Mesendoderm (in vitro differentiated cells): Measurements from ENCODE around the gene DESI2.
"Not testable (repeated sequence)": the region's sequence is repeated elsewhere in the genome, so short reads cannot be mapped to it uniquely, and the experiment has no call there.

Experiments
- DNase-seq: peaks from one replicate; pipeline ENCODE4 v3.0.0; 2013
- H2AK5ac ChIP-seq: 2 replicates; pipeline ENCODE4 v1.6.1; 2013; ENCODE audit warnings: low read length, inconsistent platforms
- H2BK120ac ChIP-seq: 2 replicates; pipeline ENCODE4 v1.6.1; 2013; ENCODE audit warnings: low read depth, mild to moderate bottlenecking, low read length, moderate library complexity, mixed read lengths
- H2BK15ac ChIP-seq: replicated peaks from 2 replicates; pipeline ENCODE4 v1.6.1; 2013; ENCODE audit warnings: low read depth, mild to moderate bottlenecking, moderate library complexity
- H2BK5ac ChIP-seq: 2 replicates; pipeline ENCODE4 v1.6.1; 2013; ENCODE audit warnings: low read length, inconsistent platforms
- H3K18ac ChIP-seq: 2 replicates; pipeline ENCODE4 v1.6.1; 2013; ENCODE audit warnings: mild to moderate bottlenecking, low read length, mixed read lengths
- H3K23ac ChIP-seq: one replicate; pipeline ENCODE4 v1.6.1; 2013; ENCODE audit warnings: low read length
- H3K27ac ChIP-seq: 2 replicates; pipeline ENCODE4 v1.5.1; 2013; ENCODE audit warnings: low read depth, mild to moderate bottlenecking, inconsistent platforms, low read length, moderate library complexity
- H3K27me3 ChIP-seq: 2 replicates; pipeline ENCODE4 v1.6.1; 2013; ENCODE audit warnings: low read length, control low read depth, mild to moderate bottlenecking, inconsistent platforms; ENCODE audit not compliant: insufficient read depth, poor library complexity
- H3K36me3 ChIP-seq: 2 replicates; pipeline ENCODE4 v1.6.1; 2013; ENCODE audit warnings: low read length, inconsistent platforms; ENCODE audit not compliant: control insufficient read depth, insufficient read depth
- H3K4ac ChIP-seq: one replicate; pipeline ENCODE4 v1.6.1; 2013; ENCODE audit warnings: low read depth, mild to moderate bottlenecking, low read length, moderate library complexity
- H3K4me1 ChIP-seq: 2 replicates; pipeline ENCODE4 v1.6.1; 2013; ENCODE audit warnings: low read depth, low read length, inconsistent platforms; ENCODE audit not compliant: control insufficient read depth
- H3K4me2 ChIP-seq: 2 replicates; pipeline ENCODE4 v1.6.1; 2013; ENCODE audit warnings: low read length
- H3K4me3 ChIP-seq: 2 replicates; pipeline ENCODE4 v1.5.1; 2013; ENCODE audit warnings: mild to moderate bottlenecking, low read length
- H3K56ac ChIP-seq: one replicate; pipeline ENCODE4 v1.6.1; 2013; ENCODE audit warnings: low read length
- H3K79me1 ChIP-seq: 2 replicates; pipeline ENCODE4 v1.6.1; 2013; ENCODE audit warnings: low read length, inconsistent platforms
- H3K79me2 ChIP-seq: 2 replicates; pipeline ENCODE4 v1.6.1; 2013; ENCODE audit warnings: mild to moderate bottlenecking, low read length; ENCODE audit not compliant: control insufficient read depth, insufficient read depth
- H3K9ac ChIP-seq: 2 replicates; pipeline ENCODE4 v1.6.1; 2013; ENCODE audit warnings: low read length, inconsistent platforms
- H4K5ac ChIP-seq: one replicate; pipeline ENCODE4 v1.6.1; 2013; ENCODE audit warnings: low read length
- H4K8ac ChIP-seq: one replicate; pipeline ENCODE4 v1.6.1; 2013; ENCODE audit warnings: low read depth, mild to moderate bottlenecking, control low read depth, low read length, moderate library complexity
- WGBS: extraction: QIAGEN DNeasy Blood & Tissue Kit; methylation state at CpG from one replicate; pipeline ENCODE4 v1.1.7; 2013; ENCODE audit warnings: low lambda C conversion rate, missing lambda C conversion rate; ENCODE audit not compliant: insufficient coverage; ENCODE audit errors: extremely low coverage; 5-methylcytosine and 5-hydroxymethylcytosine counted together

The DESI2 gene

DNA sequence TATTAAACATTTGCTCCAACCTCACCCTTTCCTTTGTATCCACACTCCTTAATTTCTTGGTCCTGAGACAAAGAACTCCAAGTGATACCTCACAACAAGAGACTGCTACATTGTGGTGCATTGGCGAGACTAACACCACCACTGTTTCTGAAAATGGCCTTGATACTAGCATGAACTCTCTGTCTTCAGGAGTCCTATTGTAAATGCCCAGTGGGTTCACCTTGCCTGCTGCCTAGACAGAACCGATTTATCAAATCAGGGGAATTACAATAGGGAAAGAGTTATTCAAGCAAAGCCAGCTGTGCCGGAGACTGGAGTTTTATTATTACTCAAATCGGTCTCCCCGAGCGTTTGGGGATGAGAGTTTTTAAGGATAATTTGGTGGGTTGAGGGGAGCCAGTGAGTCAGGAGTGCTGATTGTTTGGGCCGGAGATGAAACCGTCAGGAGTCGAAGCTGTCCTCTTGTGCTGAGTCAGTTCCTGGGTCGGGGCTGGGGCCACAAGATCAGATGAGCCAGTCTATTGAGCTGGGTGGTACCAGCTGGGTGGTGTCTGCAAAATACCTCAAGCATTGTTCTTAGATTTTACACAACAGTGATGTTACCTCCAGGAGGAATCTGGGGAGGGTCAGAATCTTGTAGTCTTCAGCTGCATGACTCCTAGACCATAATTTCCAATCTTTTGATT lies 83.1 kb downstream of the DESI2 start:
- Histone ChIP-seq H3K4me2 (no peak overlapping the region), H2BK5ac (peak overlapping the region; percentile 67), H3K27me3 (no peaks in the 10 kb centered on the region), H2AK5ac (no peak overlapping the region), H2BK120ac (no peak overlapping the region), H3K9ac (no peak overlapping the region), H3K4me3 (no peak overlapping the region), H4K5ac (no peak overlapping the region), H3K27ac (no peak overlapping the region), H3K56ac (no peak overlapping the region), H3K18ac (no peak overlapping the region), H3K4ac (no peak overlapping the region), H3K36me3 (no peaks in the 10 kb centered on the region), H4K8ac (no peak overlapping the region), H3K4me1 (no peaks in the 10 kb centered on the region), H3K79me1 (no peaks in the 10 kb centered on the region), H2BK15ac (no peak overlapping the region), H3K23ac (no peak overlapping the region), H3K79me2 (no peaks in the 10 kb centered on the region)
- no peak for DNase-seq
- no CpG with 5 or more reads among the region's 10 CpGs for WGBS

DNA sequence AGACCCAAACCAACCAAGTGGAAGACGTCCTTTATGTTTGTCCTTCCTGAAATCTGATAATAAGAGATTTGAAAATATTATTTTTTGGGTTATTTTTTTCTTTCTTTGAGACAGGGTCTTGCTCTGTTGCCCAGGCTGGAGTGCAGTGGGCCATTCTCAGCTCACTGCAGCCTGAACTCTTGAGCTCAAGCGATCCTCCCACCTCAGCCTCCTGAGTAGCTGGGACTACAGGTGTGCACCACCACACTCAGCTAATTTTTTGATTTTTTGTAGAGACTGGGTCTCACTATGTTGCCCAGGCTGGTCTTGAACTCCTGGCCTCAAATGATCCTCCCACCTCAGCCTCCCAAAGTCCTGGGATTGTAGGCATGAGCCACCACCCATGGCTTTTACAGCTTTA lies 86.2 kb downstream of the DESI2 start:
- not testable (repeated sequence) for H3K56ac ChIP-seq, H2BK120ac ChIP-seq, H3K9ac ChIP-seq, H3K27ac ChIP-seq, H3K27me3 ChIP-seq, H3K79me2 ChIP-seq, H4K8ac ChIP-seq, DNase-seq, H3K23ac ChIP-seq, H3K36me3 ChIP-seq, H3K4me3 ChIP-seq, H3K18ac ChIP-seq, H2BK15ac ChIP-seq, H3K79me1 ChIP-seq, H3K4me1 ChIP-seq, H3K4ac ChIP-seq, H4K5ac ChIP-seq, H3K4me2 ChIP-seq, H2BK5ac ChIP-seq, H2AK5ac ChIP-seq
- WGBS: no CpG with 5 or more reads among the region's 2 CpGs

DNA sequence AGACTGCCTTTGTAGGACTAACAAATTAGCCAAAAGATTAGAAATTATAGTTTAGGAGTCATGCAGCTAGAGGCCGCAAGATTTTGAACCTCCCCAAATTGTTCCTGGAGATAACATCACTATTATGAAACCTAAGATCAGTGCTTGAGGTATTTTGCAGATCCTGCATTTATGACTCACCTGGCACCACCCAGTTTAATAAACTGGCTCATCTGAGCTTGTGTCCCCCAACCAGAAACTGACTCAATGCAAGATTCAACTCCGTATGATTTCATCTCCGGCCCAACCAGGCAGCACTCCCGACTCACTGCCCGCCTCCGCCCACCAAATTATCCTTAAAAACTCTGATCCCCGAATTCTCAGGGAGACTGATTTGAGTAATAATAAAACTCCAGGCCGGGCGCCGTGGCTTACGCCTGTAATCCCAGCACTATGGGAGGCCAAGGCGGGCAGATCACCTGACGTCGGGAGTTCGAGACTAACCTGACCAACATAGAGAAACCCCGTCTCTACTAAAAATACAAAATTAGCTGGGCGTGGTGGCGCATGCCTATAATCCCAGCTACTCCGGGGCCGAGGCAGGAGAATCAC lies 87.2 kb downstream of the DESI2 start:
- H3K9ac ChIP-seq, DNase-seq, H2BK5ac ChIP-seq, H3K79me1 ChIP-seq, H2BK15ac ChIP-seq, H3K36me3 ChIP-seq, H3K18ac ChIP-seq, H3K23ac ChIP-seq, H4K8ac ChIP-seq, H3K27me3 ChIP-seq, H3K4me1 ChIP-seq, H3K27ac ChIP-seq, H3K4me3 ChIP-seq, H3K4ac ChIP-seq, H2AK5ac ChIP-seq, H3K56ac ChIP-seq, H3K79me2 ChIP-seq, H3K4me2 ChIP-seq, H2BK120ac ChIP-seq, H4K5ac ChIP-seq: not testable (repeated sequence)
- WGBS: no CpG with 5 or more reads among the region's 20 CpGs

DNA sequence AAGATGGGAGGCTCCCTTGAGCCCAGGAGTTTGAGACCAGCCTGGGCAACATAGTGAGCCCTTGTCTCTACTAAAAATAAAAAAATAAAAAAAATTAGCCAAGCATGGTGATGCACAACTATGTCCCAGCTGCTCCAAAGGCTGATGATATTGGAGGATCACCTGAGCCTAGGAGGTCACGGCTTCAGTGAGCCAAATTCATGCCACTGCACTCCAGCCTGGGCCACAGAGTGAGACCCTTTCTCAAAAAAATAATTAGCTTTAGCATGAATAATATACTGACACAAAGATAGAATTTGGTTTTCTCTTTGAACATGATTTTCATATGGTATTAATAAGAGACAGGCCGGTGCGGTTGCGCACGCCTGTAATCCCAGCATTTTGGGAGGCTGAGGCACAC lies 88.8 kb downstream of the DESI2 start:
- Histone ChIP-seq H4K5ac (no peak overlapping the region), H3K79me1 (no peaks in the 10 kb centered on the region), H3K36me3 (no peaks in the 10 kb centered on the region), H3K9ac (no peak overlapping the region), H3K4me3 (no peak overlapping the region), H3K4me1 (no peaks in the 10 kb centered on the region), H2BK5ac (no peak overlapping the region), H3K4ac (no peak overlapping the region), H3K23ac (no peak overlapping the region), H2BK120ac (no peak overlapping the region), H3K27ac (no peak overlapping the region), H4K8ac (no peak overlapping the region), H3K56ac (no peak overlapping the region), H2BK15ac (no peak overlapping the region), H3K4me2 (no peak overlapping the region), H3K79me2 (no peaks in the 10 kb centered on the region), H3K27me3 (no peaks in the 10 kb centered on the region), H3K18ac (no peak overlapping the region), H2AK5ac (no peak overlapping the region)
- WGBS: no CpG with 5 or more reads among the region's 5 CpGs
- no peak for DNase-seq

DNA sequence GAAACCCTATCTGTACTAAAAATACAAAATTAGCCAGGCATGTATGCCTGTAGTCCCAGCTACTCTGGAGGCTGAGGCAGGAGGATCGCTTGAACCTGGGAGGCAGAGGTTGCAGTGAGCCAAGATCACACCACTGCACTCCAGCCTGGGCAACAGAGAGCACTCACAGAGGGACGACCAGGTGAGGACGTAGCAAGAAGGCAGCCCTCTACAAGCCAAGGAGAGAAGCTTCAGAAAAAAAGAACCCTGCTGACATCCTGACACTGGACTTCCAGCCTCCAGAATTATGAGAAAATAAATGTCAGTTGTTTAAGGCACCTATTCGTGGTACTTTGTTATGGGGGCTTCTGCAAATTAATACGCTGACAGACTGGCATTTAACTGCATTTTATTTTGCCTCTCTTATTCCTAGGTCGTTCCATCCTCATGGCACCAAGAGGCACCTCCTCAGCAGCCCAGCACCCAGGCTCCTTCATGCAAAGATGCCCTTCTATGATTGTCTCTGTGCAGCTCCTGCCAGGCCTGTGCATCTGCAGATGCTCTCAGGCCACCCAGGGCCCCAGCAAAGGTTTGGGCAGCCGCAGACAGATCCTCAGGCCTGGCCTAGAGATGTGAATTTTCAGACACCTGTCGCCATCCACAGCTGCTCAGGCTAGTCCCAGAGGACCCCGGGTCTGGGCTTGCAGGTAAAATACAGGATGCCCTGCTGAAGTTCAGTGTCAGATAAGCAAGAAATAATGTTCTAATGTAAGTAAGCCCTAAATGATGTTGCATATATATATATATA lies 96.5 kb downstream of the DESI2 start:
- Histone ChIP-seq H2AK5ac (no peak overlapping the region), H3K9ac (no peak overlapping the region), H3K4me3 (no peak overlapping the region), H4K5ac (no peak overlapping the region), H3K4me1 (no peaks in the 10 kb centered on the region), H3K36me3 (no peaks in the 10 kb centered on the region), H3K23ac (no peak overlapping the region), H3K18ac (no peak overlapping the region), H3K4me2 (no peak overlapping the region), H3K27ac (no peak overlapping the region), H2BK120ac (no peak overlapping the region), H2BK5ac (no peak overlapping the region), H4K8ac (no peak overlapping the region), H3K79me1 (no peaks in the 10 kb centered on the region), H3K56ac (no peak overlapping the region), H3K4ac (no peak overlapping the region), H3K27me3 (no peaks in the 10 kb centered on the region), H3K79me2 (no peaks in the 10 kb centered on the region), H2BK15ac (no peak overlapping the region)
- no peak for DNase-seq
- WGBS: no CpG with 5 or more reads among the region's 9 CpGs
